ENCODE data around the gene PEAK1.
"Not testable (repeated sequence)": the region's sequence is repeated elsewhere in the genome, so short reads cannot be mapped to it uniquely, and the experiment has no call there.

PEAK1 gene

DNA sequence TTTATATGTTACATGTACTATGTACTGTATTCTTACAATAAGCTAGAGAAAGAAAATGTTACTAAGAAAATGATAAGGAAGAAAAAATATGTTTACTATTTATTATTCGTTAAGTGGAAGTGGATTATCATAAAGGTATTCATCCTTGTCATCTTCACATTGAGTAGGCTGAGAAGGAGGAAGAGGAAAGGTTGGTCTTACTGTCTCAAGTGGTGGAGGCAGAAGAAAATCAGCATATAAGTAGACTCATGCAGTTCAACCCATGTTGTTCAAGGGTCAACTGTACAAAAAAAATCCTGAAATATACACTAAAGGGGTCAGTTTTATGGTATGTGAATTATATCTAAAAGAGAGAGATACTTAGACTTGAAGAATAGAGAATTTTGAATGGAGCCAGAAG is 6.5 kb upstream of the PEAK1 start:
- no peak for DNase-seq (ENCODE audit: low spot score)

DNA sequence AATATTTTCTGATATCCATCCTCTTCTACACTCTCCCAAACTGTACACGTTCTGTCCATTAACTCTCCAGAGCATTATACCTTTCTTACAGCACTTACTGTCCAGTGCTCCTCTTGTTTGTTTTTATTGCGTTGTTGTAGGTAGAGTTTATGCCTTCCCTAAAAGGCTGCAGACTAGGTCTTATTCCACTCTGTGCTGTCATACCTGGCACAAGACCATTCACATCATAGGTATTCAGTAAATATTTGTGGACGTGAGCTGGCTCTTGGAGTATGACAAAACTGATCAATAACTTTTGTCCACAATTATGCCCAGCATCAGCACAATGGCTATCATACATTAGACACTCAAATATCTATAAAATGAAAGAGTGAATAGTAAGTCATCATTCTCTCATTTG is 5.2 kb upstream of the PEAK1 start:
- no peak for DNase-seq (ENCODE audit: low spot score)

DNA sequence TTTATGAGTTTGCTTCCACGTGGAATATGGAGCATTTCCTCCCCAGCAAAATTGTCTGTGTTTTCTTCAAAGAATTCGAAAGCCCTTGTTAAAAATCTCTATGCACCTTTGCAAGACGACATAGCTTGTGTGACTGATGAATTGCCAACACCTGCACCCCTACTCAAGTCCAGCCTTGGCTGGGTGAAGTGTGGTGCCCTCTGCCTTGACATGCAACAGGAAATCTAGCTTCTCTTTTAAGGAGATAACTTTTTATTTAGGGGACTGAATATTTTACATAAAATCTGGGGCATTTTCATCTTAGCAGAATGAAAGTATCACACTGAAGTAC is 1.4 kb upstream of the PEAK1 start:
- no peak for DNase-seq (ENCODE audit: low spot score)

DNA sequence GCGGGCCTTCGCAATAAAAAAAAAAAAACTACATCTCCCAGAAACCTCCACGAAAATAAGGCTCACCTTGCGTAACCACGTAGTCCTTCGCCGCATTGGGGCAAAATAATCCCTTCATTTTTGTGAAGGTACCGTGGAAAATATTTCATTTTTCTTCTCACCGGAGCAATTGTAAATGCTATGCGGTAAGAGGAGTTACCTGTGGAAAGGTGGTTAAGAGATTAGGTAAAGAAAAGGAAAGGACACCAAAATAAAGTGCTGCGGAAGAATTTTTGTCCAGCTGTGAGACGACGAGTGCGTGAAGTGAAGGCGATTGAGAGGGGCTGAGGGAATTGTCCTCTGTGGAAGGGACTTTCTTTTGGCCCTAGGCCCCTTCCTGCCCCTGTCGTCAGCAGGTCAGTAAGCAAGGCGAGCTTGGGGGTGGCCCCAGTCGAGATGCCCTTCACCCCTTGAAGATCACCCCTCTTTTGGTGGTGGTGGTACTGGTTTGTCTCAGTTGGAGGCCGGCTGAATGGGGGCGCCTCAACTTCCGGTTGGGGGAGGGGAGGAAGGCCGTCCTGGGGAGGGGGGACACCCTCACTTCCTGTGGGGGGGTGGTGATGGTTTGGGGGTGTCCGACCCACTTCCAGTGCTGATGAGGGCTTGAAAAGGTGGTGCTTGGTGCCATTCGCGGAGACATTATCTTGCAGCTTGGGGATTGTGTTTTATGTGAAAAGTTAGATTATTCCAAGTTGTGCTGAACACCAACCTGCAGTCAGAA is 886 bp upstream of the PEAK1 start, which contains the start of gene HMG20A:
HMG20A (plus strand) TSS at position 279 of the 760 bp plus-strand sequence. CDS start 37,520 bp downstream, outside the sequence.
- peak; percentile 70 for DNase-seq (ENCODE audit: low spot score)

DNA sequence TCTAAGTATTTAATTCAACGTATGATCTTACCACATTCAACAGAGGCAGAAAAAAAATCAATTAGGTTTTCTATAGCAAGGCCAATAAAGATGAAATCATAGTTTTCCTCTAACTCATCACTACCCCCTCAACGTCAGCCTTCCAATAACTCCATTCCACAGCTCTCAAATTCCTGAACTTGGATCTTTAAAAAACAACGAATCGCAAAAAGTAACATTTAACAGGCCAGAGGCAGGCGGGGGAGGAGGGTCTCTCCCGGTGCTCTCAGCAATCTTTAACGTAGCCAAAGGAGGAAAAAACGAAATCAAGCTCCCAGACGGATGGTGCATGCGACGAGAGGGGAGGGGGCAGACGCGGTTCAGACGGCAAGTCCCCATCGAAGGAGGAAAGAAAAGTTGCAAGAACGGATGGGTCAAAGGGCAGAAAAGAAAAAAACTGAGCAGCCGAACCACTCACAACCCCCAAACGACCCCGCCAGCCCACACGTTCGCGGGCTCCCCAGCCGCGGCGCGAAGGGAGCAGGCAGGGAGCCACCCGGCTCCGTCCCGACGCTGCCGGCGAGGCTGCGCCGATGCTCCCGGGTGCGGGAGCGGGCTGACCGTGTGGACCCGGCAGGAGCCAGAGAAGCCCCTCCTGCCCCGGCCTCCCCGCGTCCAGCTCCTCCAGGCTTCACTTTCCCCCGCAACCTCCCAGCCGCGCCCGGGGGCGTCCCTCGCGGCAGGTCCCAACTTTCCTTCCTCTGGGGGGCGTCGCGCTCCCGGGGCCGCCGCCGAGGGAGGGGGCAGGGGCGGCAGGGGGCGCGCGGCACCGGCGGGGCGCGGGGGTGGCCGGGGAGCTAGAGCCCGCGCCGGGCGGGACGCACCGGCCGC is 703 bp downstream of the PEAK1 start:
- peak; percentile 42 for DNase-seq (ENCODE audit: low spot score)

DNA sequence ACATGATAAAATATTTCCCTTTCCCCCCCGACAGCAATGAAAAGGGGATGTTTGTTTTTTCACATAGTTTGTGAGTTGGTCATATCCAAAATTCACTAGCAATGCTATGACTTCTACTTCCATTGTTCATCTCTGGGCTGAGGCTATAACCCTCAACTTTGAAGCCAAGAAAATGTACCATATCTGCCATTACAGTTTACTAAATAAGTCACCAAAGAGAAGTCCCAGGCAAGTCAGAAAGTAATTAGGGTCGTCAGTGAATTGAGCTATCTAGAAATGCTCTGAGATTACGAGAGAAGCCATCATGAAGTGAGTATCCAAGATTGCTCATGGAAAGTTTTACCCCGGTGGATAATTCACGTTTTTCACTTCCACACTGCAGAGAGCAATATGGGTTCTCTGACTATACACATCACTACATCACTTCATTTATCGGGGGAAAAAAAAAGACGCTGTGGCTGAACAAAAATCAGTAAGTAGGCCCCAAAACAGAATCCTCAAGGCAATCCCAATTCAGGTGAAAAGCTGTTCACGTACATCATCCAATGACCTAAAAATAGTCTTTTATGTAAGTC is 1.4 kb downstream of the PEAK1 start:
- peak; percentile 40 for DNase-seq (ENCODE audit: low spot score)

DNA sequence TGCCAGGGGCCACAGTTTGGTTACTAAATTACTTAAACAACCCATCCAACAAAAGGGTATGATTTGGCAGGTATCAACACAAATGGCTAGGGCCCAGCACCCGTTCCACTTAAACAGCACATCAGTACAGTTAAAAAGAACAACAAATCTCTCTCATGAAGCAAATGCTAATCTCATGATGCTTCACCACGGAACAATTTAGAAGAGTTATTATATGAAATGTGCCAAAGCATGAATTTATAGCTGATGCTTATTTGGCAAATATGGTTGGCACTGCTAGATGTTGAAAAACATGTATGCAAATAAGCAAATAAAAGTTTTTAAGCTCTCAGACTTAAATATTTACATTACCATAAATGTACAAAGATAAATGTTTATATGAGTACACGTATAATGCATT is 2.3 kb downstream of the PEAK1 start:
- no peak for DNase-seq (ENCODE audit: low spot score)

DNA sequence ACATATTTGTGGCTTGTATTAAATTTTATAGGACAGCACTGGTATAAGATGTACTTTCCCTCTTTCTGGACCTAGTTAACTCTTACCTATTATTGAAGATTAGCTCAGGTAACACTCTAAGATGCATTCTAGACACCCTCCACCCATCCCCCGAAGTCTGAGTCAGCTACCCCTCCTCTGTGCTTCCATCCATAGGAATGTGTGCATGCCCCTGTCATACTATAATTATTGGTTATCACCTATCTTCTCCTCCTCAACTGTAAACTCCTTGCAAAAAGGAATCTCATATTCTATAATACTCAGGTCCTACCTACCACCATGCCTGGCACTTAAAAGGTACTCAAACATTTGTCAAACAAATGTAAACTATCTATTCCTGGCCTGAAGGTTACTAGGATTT is 3.0 kb downstream of the PEAK1 start:
- DNase-seq (ENCODE audit: low spot score), result no peak

DNA sequence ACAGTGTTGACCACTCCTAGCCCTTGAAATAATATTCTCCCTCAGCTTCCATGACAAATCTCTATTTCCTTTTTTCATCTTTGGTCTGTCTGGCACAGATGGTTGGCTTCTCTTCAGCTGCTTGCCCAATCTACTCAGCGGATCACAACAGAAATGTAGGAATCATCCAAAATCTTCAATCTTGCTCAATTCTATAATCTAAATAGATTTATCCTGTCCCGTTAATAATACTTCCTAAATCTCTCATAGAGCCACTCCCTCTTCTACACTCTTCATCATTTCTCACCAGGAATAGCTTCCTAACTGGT is 3.8 kb downstream of the PEAK1 start:
- DNase-seq (ENCODE audit: low spot score), result no peak

DNA sequence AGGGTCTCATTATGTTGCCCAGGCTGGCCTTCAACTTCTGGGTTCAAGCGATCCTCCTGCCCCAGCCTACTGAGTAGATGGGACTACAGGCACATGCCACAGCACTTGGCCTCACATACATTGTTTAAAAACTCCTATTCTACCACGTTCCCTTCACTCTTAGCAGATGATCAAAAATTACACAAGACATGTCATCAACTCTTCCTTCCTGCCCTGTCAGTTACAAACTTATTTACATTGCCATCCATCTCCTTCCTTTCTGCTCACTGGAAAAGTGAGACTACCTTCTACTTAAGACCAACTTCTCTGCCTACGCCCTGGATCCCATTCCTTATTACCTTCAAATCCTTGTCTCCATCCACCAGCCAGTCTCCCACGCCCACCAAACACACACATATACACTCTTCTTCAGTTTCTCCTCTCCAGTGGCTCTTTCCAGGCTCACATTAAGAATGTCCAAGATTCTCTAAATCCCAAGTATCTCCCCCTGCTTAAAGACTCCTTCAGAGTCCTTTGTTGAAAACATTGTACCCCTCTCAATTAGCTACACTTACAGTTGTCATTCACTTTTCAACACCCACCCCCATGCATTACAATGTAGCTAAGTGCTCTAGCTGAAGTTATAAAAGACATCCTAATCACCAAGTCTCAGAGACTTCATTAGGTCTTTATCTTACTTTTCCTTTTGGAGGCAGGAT is 4.3 kb downstream of the PEAK1 start:
- DNase-seq (ENCODE audit: low spot score), result no peak

DNA sequence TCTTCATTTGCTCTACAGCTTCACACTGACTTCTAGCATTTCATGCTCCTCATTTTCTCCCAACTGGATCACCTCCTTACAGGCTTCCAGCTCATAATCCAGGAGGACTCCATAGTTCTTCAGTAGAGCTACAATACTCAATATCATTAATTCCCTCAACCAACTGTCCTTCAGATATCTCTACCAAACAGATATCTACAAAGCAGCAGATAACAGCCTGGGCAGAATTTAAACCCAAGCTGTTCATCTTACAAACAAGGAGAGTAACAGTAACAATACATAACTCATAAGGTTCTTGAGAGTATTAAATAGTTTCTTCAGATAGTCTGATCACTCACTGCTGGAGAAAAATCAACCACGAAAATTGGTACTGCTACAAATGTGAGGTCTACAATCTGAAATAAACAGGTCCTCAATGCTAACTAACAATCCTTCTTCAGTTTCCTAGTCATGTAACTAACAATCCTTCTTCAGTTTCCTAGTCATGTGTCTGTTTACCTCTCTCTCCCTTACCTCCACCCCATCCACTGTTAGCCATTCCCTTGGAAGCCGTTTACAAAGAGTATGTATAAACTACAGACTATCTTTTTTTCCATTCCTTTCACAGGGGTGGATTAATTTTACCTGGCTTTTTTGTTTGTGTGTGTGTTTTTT is 5.0 kb downstream of the PEAK1 start:
- no peak for DNase-seq (ENCODE audit: low spot score)

DNA sequence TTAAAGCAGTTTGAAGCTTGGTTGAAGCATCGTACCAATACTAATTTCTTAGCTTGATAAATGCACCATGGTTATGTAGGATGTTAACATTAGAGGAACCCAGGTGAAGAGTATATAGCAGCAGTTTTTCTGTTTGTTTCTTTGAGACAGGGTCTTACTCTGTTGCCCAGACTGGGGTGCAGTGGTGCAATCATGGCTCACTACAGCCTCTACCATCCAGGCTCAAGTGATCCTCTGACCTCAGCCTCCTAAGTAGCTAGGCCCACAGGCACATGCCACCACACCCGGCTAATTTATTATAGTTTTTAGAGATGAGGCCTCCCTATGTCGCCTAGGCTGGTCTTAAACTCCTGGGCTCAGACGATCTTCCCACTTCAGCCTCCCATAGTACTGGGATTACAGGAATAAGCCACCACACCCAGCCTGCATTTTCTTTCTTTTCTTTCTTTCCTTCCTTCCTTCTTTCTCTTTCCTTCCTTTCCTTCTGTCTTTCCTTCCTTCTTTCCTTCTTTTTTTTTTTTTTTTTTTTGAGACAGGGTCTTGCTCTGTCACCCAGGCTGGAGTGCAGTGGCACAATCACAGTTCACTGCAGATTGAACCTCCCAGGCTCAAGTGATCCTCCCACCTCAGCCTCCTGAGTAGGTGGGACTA is 6.1 kb downstream of the PEAK1 start:
- DNase-seq (ENCODE audit: low spot score), result no peak

DNA sequence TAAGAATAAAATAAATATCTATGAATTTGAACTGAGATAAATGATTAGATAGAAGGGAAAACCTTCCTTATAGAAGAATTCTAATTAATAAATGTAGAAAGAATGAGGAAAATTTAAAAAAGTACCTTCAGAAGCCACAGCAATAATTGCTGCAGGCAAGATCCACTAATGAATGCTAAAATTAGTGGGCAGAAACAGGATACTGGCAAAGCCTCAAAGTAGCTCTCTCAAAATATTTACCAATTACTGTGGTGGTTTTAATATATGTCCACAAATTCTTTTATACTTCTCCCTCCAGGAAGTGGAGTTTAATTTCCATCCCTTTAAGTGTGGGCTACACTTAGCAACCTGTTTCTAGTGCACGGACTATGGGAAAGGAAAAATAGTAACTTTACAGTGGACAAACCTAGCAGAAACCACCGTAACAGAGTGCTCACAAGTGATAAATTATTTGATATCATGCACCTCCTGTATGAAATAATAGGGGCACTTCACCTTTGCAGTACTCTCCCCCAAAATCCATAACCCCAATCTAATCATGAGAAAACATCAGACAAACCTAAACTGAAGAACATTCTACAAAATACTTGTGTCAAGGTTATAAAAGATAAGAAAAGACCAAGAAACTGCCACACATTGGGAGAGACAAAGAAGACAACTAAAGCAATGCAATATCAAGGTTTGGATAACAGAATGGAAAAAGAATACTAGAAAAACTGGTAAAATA is 6.8 kb downstream of the PEAK1 start:
- no peak for DNase-seq (ENCODE audit: low spot score)

DNA sequence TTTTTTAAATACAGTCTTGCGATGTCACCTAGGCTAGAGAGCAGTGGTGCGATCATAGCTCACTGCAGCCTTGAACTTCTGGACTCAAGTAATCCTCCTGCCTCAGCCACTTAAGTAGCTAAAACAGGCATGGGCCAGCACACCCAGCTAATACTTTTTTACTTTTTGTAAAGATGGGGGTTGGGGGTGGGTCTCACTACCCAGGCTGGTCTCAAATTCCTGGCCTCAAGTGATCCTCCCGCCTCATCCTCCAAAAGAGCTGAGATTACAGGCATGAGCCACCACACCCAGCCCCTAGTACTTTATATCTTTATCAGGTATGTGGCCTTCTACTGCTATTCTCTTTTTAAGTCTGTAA is 8.3 kb downstream of the PEAK1 start:
- no peak for DNase-seq (ENCODE audit: low spot score)

DNA sequence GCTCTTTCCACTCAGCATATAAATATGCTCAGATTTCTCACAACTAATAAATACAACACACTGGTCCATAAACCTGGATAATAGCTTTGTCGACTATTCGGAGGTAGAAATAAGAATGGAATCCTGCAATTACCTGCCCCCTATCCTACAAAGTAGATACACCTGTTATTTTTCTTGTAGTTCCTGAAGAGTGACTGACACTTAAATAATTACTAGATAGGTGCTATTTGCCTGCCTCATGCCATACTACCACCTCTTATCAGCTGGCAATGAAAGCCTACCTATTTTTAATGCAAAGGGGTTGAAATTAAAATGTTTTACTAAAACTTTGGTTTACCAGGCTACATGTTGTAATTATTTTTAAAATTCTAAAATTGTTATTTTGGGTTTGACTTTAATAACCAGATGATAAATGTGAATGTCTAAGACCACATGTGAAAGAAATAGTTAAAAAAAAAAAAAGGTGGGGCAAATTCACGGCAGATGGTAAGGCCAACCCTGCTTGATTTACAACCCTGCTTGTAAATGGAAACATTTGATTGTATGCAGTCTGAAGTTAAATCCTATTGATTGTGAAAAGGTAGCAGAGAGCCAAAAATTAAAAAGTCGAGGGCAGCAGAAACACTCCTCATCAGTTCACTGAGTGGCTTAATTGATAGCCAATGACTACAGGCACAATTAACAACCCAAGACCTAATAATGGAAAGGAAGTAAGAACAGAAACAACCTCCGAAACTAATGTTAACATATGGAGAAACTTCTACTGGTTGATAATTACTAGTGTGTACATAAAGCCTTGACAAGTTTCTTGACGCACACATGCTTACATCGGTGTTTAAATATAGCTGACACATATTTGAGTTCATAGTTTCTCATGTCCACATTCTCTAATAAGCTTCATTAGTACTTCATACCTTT is 8.9 kb downstream of the PEAK1 start:
- DNase-seq (ENCODE audit: low spot score), result no peak

DNA sequence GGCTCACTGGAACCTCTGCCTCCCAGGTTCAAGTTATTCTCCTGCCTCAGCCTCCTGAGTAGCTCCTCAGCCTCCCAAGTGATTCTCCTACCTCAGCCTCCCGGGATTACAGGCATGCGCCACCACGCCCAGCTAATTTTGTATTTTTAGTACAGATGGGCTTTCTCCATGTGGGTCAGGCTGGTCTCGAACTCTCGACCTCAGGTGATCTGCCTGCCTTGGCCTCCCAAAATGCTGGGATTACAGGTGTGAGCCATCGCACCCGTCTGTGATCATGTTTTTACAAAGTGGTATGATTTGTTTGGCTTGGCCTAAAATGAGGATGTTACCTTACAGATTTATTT is 9.8 kb downstream of the PEAK1 start:
- not testable (repeated sequence) for DNase-seq (ENCODE audit: low spot score)

DNA sequence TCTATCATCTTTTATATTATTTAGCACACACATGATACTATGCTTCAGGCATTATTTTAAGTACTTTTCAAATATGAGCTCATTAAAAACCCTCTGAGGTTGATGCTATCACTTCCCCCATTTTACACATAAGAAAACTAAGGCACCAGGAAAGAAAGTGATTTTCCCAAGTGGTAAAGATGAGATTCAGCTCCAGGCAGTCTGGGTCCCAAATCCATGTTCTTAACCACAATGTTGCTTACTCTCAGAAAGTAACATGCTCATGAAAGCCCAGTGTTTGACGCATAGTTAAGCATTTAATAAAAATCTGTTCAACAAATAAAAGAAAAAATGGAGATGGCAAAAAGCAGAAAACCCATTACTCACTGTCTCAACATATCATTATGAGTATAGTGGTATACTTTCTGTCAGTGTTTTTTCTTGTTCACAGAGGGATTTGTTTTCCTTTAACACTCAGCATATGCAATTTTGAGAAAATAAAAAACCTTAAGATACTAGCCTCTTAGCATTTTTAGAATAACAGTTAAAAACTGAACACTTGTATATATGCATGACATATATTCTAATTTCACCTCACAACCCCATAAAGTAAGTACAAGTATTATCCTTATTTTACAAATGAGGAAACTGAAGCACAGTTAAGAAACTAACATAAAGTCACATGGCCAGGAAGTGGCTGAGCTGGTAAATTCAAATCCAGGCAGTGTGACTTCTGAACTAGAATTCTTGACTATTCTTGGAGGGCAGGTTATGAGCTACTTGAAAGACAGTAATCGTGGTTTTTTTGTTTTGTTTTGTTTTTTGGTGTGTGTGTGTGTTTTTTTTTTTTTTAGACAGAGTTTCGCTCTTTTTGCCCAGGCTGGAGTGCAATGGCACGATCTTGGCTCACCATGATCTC is 10.4 kb downstream of the PEAK1 start:
- no peak for DNase-seq (ENCODE audit: low spot score)

DNA sequence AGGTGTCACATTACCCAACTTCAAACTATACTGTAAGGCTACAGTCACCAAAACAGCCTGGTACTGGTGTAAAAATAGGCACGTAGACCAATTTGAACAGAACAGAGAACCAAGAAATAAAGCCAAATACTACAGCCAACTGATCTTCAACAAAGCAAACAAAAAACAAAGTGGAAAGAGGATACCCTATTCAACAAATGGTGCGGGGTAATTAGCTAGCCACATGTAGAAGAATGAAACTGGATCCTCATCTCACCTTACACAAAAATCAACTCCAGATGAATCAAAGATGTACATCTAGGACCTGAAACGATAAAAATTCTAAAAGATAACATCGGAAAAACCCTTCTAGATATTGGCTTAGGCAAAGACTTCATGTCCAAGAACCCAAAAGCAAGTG is 13.1 kb downstream of the PEAK1 start:
- no peak for DNase-seq (ENCODE audit: low spot score)

DNA sequence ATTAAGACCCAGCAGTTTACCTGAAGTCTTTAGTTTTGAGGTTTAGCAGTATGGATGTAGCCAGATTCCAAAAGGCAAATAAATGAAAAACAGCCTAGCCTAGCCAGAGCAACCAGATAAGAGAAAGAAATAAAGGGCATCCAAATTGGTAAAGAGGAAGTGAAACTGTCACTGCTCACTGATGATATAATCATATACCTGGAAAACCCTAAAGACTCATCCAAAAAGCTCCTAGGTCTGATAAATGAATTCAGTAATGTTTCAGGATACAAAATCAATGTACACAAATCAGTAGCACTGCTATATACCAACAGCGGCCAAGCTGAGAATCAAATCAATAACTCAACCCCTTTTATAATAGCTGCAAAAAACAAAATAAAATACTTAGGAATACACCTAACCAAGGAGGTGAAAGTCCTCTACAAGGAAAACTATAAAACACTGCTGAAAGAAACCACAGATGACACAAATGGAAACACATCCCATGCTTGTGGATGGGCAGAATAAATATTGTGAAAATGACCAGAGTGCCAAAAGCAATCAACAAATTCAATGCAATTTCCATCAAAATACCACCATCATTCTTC is 13.6 kb downstream of the PEAK1 start:
- not testable (repeated sequence) for DNase-seq (ENCODE audit: low spot score)
